ENCODE results near the gene ULK4. TPM values are rescaled to one million over a fixed set of nuclear protein-coding genes. Genes with fewer than 3 reads are reported as not detected.

The ULK4 gene
- total RNA-seq, 1 donor from 2014 or later = 10.2 TPM

DNA sequence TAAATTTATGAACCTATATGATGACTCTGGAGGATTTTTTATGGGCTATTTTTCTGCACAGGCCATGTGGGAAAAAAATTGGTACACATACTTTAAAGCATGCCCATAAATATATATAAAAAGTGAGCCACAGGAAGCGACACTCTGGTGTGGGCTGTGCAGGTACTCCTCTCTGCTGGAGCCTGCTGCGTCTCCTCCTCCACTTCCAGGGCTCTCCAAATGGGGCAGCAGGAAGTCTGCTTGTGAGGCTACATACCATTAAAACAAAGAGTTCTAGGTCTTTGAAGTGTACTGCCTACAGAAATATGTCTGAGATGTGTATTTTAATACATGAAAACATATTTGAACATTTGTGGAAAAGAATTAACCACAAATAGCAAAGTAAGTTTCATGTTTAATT lies 627.5 kb downstream of the ULK4 start:
- Mint-ChIP-seq H3K4me3 (ENCODE audit: unreplicated experiment) (no peak overlapping the region), H3K9me3 (ENCODE audit: unreplicated experiment) (no peaks in the 10 kb centered on the region), H3K4me1 (ENCODE audit: unreplicated experiment) (peaks cover 39% of the 10 kb centered on the region), H3K27me3 (ENCODE audit: unreplicated experiment) (no peaks in the 10 kb centered on the region), H3K36me3 (ENCODE audit: low read depth, unreplicated experiment) (no peaks in the 10 kb centered on the region), H3K27ac (ENCODE audit: unreplicated experiment) (no peak overlapping the region)
- TF ChIP-seq, protein P1, sequence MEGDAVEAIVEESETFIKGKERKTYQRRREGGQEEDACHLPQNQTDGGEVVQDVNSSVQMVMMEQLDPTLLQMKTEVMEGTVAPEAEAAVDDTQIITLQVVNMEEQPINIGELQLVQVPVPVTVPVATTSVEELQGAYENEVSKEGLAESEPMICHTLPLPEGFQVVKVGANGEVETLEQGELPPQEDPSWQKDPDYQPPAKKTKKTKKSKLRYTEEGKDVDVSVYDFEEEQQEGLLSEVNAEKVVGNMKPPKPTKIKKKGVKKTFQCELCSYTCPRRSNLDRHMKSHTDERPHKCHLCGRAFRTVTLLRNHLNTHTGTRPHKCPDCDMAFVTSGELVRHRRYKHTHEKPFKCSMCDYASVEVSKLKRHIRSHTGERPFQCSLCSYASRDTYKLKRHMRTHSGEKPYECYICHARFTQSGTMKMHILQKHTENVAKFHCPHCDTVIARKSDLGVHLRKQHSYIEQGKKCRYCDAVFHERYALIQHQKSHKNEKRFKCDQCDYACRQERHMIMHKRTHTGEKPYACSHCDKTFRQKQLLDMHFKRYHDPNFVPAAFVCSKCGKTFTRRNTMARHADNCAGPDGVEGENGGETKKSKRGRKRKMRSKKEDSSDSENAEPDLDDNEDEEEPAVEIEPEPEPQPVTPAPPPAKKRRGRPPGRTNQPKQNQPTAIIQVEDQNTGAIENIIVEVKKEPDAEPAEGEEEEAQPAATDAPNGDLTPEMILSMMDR (IDR thresholded peaks at IDR 0.05; ENCODE audit: unreplicated experiment) = no peak
- DNase-seq (ENCODE audit: low spot score) = no peak

DNA sequence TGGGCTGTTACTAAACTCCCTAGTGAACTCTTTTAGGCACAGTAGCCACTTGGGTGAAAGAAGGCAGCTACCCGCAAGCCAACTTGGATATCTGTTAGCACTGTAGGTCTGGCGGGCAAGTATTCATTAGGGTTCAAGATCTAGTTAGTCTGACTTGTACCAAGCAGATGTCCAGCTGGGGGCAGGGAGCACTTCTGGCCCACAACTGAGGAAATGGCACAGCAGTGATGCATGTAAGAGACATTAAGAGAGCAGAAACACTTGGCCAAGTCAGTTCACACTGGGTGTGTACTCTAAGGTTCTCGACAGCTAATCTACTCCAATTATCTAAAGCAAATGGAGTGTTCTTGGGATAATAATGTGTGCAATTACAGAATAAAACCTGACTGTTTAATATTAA lies 630.9 kb downstream of the ULK4 start:
- H3K27me3 Mint-ChIP-seq (ENCODE audit: unreplicated experiment) = no peaks in the 10 kb centered on the region
- H3K4me3 Mint-ChIP-seq (ENCODE audit: unreplicated experiment) = no peak overlapping the region
- DNase-seq (ENCODE audit: low spot score) = no peak
- no peaks in the 10 kb centered on the region for H3K9me3 Mint-ChIP-seq (ENCODE audit: unreplicated experiment)
- no peaks in the 10 kb centered on the region for H3K36me3 Mint-ChIP-seq (ENCODE audit: low read depth, unreplicated experiment)
- H3K4me1 Mint-ChIP-seq (ENCODE audit: unreplicated experiment) = peaks cover 47% of the 10 kb centered on the region
- TF ChIP-seq, protein P1 (IDR thresholded peaks at IDR 0.05; ENCODE audit: unreplicated experiment) = no peak
- H3K27ac Mint-ChIP-seq (ENCODE audit: unreplicated experiment) = no peak overlapping the region

DNA sequence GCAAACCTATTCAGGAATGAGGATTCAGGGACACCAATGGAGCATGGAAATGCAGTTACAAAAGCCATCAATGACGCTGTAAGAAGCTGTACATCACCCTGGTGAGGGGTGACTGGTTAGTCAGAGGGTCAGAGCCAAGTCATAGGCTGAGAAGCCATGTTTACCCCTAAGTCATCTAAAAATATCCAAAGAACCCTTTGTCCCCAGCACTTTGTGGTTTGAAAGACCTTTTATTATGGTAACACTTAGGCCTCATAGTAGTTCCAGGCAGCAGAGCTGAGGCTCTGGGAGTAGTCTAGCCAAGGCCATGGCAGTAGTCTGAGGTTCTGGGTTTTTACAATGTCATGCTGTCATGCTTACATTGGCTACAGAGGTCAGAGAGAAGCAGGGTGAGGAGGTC lies 631.4 kb downstream of the ULK4 start:
- Mint-ChIP-seq H3K4me1 (ENCODE audit: unreplicated experiment) (peaks cover 42% of the 10 kb centered on the region), H3K4me3 (ENCODE audit: unreplicated experiment) (no peak overlapping the region), H3K27me3 (ENCODE audit: unreplicated experiment) (no peaks in the 10 kb centered on the region), H3K27ac (ENCODE audit: unreplicated experiment) (peak overlapping the region; percentile 72), H3K36me3 (ENCODE audit: low read depth, unreplicated experiment) (no peaks in the 10 kb centered on the region), H3K9me3 (ENCODE audit: unreplicated experiment) (no peaks in the 10 kb centered on the region)
- DNase-seq (ENCODE audit: low spot score) = no peak
- TF ChIP-seq, protein P1 (IDR thresholded peaks at IDR 0.05; ENCODE audit: unreplicated experiment) = no peak

DNA sequence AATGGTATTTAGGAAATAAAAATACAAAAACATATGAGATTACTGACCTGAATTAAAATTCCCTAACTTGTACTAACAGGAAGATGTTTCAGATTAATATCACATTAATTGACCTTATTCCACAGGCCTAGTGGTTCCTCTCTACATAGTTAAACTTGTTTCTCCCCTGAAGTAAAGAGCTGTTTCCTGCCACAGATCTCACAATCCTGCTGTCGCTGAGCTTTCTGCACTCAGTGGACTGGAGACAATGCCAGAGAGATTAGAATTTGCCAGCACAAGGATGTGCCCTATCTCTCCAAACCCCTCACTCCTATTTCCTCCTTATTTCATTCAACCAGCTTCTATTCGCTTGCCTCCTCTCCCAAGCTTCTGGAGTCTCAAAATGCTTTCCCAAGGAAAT lies 632.0 kb downstream of the ULK4 start:
- DNase-seq (ENCODE audit: low spot score) = peak; percentile 28
- Mint-ChIP-seq H3K4me1 (ENCODE audit: unreplicated experiment) (peaks cover 38% of the 10 kb centered on the region), H3K9me3 (ENCODE audit: unreplicated experiment) (no peaks in the 10 kb centered on the region), H3K36me3 (ENCODE audit: low read depth, unreplicated experiment) (no peaks in the 10 kb centered on the region), H3K27me3 (ENCODE audit: unreplicated experiment) (no peaks in the 10 kb centered on the region), H3K27ac (ENCODE audit: unreplicated experiment) (peak overlapping the region; percentile 72), H3K4me3 (ENCODE audit: unreplicated experiment) (no peak overlapping the region)
- TF ChIP-seq, protein P1 (IDR thresholded peaks at IDR 0.05; ENCODE audit: unreplicated experiment) = no peak

DNA sequence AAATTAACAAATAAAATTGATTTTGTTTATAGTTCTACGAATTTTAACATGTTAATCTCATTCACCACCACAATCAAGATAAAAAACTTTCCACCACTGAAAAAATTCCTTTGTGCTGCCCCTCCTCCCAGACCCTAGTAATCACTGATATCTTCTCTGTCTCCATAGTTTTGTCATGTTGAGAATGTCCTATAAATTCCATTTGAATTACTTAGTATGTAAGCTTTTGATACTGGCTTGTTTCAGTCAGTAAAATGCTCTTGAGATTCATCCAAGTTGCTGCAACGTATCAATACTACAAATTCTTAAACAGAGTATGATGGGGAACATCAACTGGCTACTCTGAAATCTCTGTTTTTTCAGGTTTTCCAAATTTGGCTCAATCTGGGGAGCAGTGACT lies 633.0 kb downstream of the ULK4 start:
- DNase-seq (ENCODE audit: low spot score) = no peak
- Mint-ChIP-seq H3K27ac (ENCODE audit: unreplicated experiment) (peak overlapping the region; percentile 72), H3K27me3 (ENCODE audit: unreplicated experiment) (no peaks in the 10 kb centered on the region), H3K4me1 (ENCODE audit: unreplicated experiment) (peaks cover 36% of the 10 kb centered on the region), H3K36me3 (ENCODE audit: low read depth, unreplicated experiment) (no peaks in the 10 kb centered on the region), H3K9me3 (ENCODE audit: unreplicated experiment) (no peaks in the 10 kb centered on the region), H3K4me3 (ENCODE audit: unreplicated experiment) (no peak overlapping the region)
- TF ChIP-seq, protein P1 (IDR thresholded peaks at IDR 0.05; ENCODE audit: unreplicated experiment) = no peak

Data from endothelial cell (in vitro differentiated cells).